PC-9 (cell line): ENCODE data around the gene USP46. TPM values are rescaled to one million over a fixed set of nuclear protein-coding genes. Genes with fewer than 3 reads are reported as not detected.

Experiments
- BruUV-seq: library from RNA; stranded (reverse); fragments of 400-500 nt; replicated peaks from 2 replicates; lab custom pipeline; 2021; lab: Mats Ljungman, UMichigan
- CTCF ChIA-PET: fragments of 300-600 bp; sonication (Branson Sonifier 250); formaldehyde crosslinking; loops from one replicate; lab custom pipeline; 2022; ENCODE audit warnings: antibody characterized with exemption; lab: Charles Lee
- POLR2A ChIA-PET: fragments of 300-600 bp; sonication (Branson Sonifier 250); formaldehyde crosslinking; loops from one replicate; lab custom pipeline; 2022; ENCODE audit warnings: antibody characterized with exemption; ENCODE audit not compliant: unreplicated experiment; lab: Charles Lee
- DNase-seq, 2 experiments: peaks; one replicate each; pipeline versions ENCODE4 v3.0.0 to v3.0.0-alpha.2; 2015 to 2022; ENCODE audit warnings: mixed read lengths in 1 of 2
- H2AFZ ChIP-seq: fragments of 200-600 bp; sonication (generic); 2 replicates; pipeline ENCODE4 v1.8.1; 2017; ENCODE audit warnings: antibody characterized with exemption
- H3F3A ChIP-seq: fragments of 200-600 bp; sonication (generic); 2 replicates; pipeline ENCODE4 v1.8.1; 2017; ENCODE audit warnings: antibody characterized with exemption, mild to moderate bottlenecking, low read depth; ENCODE audit not compliant: insufficient read depth
- H3K27ac ChIP-seq: fragments of 200-600 bp; sonication (generic); 2 replicates; pipeline ENCODE4 v1.6.1; 2016; ENCODE audit warnings: mixed run types
- H3K27me3 ChIP-seq: fragments of 200-600 bp; sonication (generic); 2 replicates; pipeline ENCODE4 v1.6.1; 2016; ENCODE audit warnings: low read depth, mixed run types; ENCODE audit not compliant: insufficient read depth
- H3K36me3 ChIP-seq: fragments of 200-600 bp; sonication (generic); 2 replicates; pipeline ENCODE4 v1.6.1; 2016; ENCODE audit warnings: low read depth, mixed run types
- H3K4me1 ChIP-seq: fragments of 200-600 bp; sonication (generic); replicated peaks from 2 replicates; pipeline ENCODE4 v1.6.1; 2016; ENCODE audit warnings: mixed run types; ENCODE audit not compliant: insufficient read depth
- H3K4me2 ChIP-seq: fragments of 200-600 bp; sonication (generic); 2 replicates; pipeline ENCODE4 v1.6.1; 2017; ENCODE audit warnings: mixed run types
- H3K4me3 ChIP-seq: fragments of 200-600 bp; sonication (generic); 2 replicates; pipeline ENCODE4 v1.6.1; 2016; ENCODE audit warnings: mixed run types
- H3K79me2 ChIP-seq: fragments of 200-600 bp; sonication (generic); 2 replicates; pipeline ENCODE4 v1.6.1; 2017; ENCODE audit warnings: low read depth, mixed run types
- H3K9me2 ChIP-seq: fragments of 200-600 bp; sonication (generic); 2 replicates; pipeline ENCODE4 v1.8.1; 2017; ENCODE audit warnings: mild to moderate bottlenecking; ENCODE audit not compliant: insufficient read depth
- H3K9me3 ChIP-seq: fragments of 200-600 bp; sonication (generic); 2 replicates; pipeline ENCODE4 v1.8.1; 2016; ENCODE audit warnings: low read depth; ENCODE audit not compliant: insufficient read depth
- H4K20me1 ChIP-seq: fragments of 200-600 bp; sonication (generic); 2 replicates; pipeline ENCODE4 v1.8.1; 2017; ENCODE audit not compliant: insufficient read depth
- CTCF ChIP-seq: fragments of 200-600 bp; sonication (generic); conservative IDR thresholded peaks from 2 replicates; pipeline ENCODE4 v1.6.1; 2017; ENCODE audit warnings: mixed run types, antibody characterized with exemption, mild to moderate bottlenecking, moderate library complexity
- EZH2 ChIP-seq: fragments of 200-600 bp; sonication (generic); IDR thresholded peaks from 2 replicates; pipeline ENCODE4 v1.8.0; 2017; ENCODE audit warnings: antibody characterized with exemption, low read depth
- intact Hi-C: fragments of 100-400 bp; cut with micrococcal nuclease; formaldehyde crosslinking; loops from one replicate; pipeline ENCODE4 v1.10.0; 2022; ENCODE audit not compliant: unreplicated experiment
- total RNA-seq: library from RNA; stranded (reverse); gene quantifications from 2 replicates; pipeline ENCODE4 v1.2.3, GENCODE V29; 2021

USP46 gene
- total RNA-seq, 1 experiment from 2014 or later = 17.1 TPM

DNA sequence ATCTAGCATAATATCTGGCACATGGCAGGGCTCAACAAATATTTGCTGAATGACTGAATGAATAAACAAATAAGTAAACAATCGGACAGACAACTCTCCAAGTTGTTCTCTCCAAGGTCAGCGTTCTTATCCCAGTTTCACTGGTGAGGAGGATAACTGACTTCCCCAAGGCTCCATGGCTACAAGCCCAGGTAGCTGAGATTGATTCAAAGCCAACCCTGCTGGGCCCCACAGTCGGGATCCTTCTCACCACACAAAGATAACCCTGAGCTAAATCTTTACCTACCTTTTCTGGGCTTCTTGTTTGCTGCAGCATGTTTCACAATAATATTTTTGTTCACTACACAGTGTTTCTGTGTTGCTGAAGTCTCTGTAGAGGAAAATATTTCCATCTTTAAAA, 54.9 kb downstream of the USP46 start:
- BruUV-seq = no TSS peak
- no peak overlapping the region for H2AFZ ChIP-seq
- POLR2A ChIA-PET = no interaction called here
- no peaks in the 10 kb centered on the region for H3K79me2 ChIP-seq
- no peak overlapping the region for H3K4me3 ChIP-seq
- no peak for DNase-seq
- intact Hi-C loops = no loop called here
- no peaks in the 10 kb centered on the region for H3K36me3 ChIP-seq
- H3K4me1 ChIP-seq = no peaks in the 10 kb centered on the region
- no peaks in the 10 kb centered on the region for H3K27me3 ChIP-seq
- no peak for TF ChIP-seq EZH2
- TF ChIP-seq CTCF = no peak
- no peaks in the 10 kb centered on the region for H4K20me1 ChIP-seq
- CTCF ChIA-PET = no interaction called here
- H3K4me2 ChIP-seq = no peak overlapping the region
- H3K9me2 ChIP-seq = no peaks in the 10 kb centered on the region
- no peak overlapping the region for H3K27ac ChIP-seq
- H3K9me3 ChIP-seq = no peaks in the 10 kb centered on the region
- H3F3A ChIP-seq = no peaks in the 10 kb centered on the region

DNA sequence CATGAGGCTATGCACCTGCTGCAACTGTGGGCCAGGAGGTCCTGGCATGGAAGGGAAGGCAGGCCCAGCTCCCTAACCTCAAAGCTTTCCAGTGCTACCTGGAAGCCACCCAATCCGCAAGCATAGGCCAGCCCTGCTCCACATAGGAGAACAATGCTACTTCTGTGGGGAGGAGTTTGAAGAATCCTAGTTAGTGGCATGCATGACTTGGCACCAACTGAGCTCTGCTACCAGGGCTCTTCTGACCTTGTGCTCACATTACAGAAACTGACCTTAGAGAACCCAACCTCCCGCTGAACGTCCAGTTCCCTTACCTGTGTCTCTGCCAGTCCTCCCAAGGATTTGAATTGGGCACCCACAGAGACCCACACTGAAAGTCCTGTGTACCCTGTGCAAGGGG, 58.8 kb downstream of the USP46 start:
- CTCF ChIA-PET = no interaction called here

GRCh38 chr4:52595001-52595400, 64.1 kb downstream of the USP46 start:
- Histone ChIP-seq H4K20me1 (no peaks in the 10 kb centered on the region), H3F3A (no peaks in the 10 kb centered on the region), H3K4me2 (no peak overlapping the region), H3K27me3 (no peaks in the 10 kb centered on the region), H3K36me3 (peaks cover 4% of the 10 kb centered on the region; the same call in 1 of the 2 replicates), H3K9me2 (no peaks in the 10 kb centered on the region), H3K79me2 (no peaks in the 10 kb centered on the region), H3K4me1 (no peaks in the 10 kb centered on the region), H3K27ac (no peak overlapping the region), H2AFZ (no peak overlapping the region), H3K9me3 (no peaks in the 10 kb centered on the region), H3K4me3 (no peak overlapping the region)
- TF ChIP-seq EZH2 = no peak
- TF ChIP-seq CTCF = no peak
- CTCF ChIA-PET = no interaction called here
- intact Hi-C loops = no loop called here
- BruUV-seq = no TSS peak
- POLR2A ChIA-PET = no interaction called here
- no peak for DNase-seq

More for the DNA sequence above, 58.8 kb downstream of the USP46 start:
- TF ChIP-seq EZH2 = no peak
- no peak for TF ChIP-seq CTCF
- no TSS peak for BruUV-seq
- Histone ChIP-seq H3K27me3 (no peaks in the 10 kb centered on the region), H3K27ac (no peak overlapping the region), H3K4me3 (no peak overlapping the region), H4K20me1 (no peaks in the 10 kb centered on the region), H3K9me2 (no peaks in the 10 kb centered on the region), H3K4me2 (no peak overlapping the region), H3F3A (no peaks in the 10 kb centered on the region), H3K9me3 (no peaks in the 10 kb centered on the region), H2AFZ (no peak overlapping the region), H3K4me1 (no peaks in the 10 kb centered on the region), H3K79me2 (no peaks in the 10 kb centered on the region), H3K36me3 (peaks cover 4% of the 10 kb centered on the region; the same call in 1 of the 2 replicates)
- DNase-seq = no peak
- intact Hi-C loops = no loop called here
- POLR2A ChIA-PET = no interaction called here
